ENCODE measurements around the gene JCAD.
"Not testable (repeated sequence)": the region's sequence is repeated elsewhere in the genome, so short reads cannot be mapped to it uniquely, and the experiment has no call there.

JCAD gene

GRCh38 chr10:30042820-30043219 lies 16.6 kb downstream of the JCAD start:
- no peak for DNase-seq

GRCh38 chr10:30041196-30042105 lies 17.9 kb downstream of the JCAD start:
- no peak for DNase-seq

- DNase-seq = no peak
Measured at GRCh38 chr10:30040597-30040996, 18.8 kb downstream of the JCAD start.

- DNase-seq = no peak
Measured at GRCh38 chr10:30039988-30040387, 19.4 kb downstream of the JCAD start.

DNA sequence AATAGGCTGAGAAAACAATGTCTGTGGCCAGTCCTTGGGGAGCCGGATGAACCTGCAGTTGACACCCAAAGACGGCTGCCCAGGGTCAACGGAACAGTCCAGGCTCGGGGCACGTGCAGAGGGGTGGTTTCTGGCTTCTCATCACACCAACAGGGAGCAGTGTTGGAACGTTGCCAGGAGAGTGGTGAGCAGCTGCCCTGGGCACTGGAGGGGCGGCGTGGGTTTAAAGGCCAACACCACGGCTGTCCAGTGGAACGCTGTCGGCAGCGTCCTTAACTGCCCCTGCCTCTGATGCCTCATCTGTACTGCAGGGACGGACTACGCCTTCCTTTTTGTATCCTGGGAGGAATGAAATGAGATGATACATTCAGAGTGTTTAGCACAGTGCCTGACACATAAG lies 19.8 kb downstream of the JCAD start:
- DNase-seq = no peak

- no peak for DNase-seq
Measured at GRCh38 chr10:30038781-30039536, 20.4 kb downstream of the JCAD start.

- no peak for DNase-seq
Measured at GRCh38 chr10:30037620-30038336, 21.6 kb downstream of the JCAD start.

- no peak for DNase-seq
Measured at GRCh38 chr10:30036811-30037210, 22.6 kb downstream of the JCAD start.

DNA sequence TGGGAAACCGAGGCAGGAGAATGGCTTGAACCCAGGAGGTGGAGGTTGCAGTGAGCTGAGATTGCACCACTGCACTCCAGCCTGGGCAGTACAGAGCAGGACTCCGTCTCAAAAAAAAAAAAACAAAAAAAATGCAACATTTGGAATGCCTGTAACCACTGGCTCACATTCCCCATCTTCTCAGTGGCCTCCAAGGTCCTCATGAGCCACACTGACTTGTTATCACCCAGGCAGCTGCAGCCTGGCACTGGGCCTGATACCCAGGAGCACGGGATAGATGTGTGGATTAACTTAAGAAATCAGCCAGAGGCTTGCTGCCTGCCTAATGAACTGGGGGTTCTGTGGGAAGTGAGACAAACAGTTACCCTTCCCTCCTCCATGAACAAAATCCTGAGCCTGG lies 23.0 kb downstream of the JCAD start:
- DNase-seq = no peak

- no peak for DNase-seq
Measured at GRCh38 chr10:30034433-30035137, 24.8 kb downstream of the JCAD start.

DNA sequence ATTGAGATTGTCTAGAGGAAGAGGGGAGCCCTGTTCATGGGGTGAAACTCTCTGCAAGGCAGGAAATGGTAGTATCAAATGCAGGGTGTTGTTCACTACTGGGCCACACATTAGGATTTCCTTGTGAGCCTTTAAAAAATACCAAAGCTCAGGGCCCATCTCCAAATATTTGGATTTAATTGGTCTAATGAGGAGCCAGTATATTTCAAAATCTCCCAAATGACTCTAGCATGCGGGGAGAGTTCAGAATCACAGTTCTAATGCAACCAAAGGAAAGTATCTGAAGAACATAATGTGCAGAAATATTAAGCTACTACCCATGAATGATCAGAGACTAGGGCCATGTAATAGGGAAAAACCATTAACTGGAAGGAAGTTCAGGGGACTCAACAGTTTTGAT lies 27.3 kb downstream of the JCAD start:
- no peak for DNase-seq

GRCh38 chr10:30029872-30030256 lies 29.5 kb downstream of the JCAD start:
- DNase-seq = no peak

DNA sequence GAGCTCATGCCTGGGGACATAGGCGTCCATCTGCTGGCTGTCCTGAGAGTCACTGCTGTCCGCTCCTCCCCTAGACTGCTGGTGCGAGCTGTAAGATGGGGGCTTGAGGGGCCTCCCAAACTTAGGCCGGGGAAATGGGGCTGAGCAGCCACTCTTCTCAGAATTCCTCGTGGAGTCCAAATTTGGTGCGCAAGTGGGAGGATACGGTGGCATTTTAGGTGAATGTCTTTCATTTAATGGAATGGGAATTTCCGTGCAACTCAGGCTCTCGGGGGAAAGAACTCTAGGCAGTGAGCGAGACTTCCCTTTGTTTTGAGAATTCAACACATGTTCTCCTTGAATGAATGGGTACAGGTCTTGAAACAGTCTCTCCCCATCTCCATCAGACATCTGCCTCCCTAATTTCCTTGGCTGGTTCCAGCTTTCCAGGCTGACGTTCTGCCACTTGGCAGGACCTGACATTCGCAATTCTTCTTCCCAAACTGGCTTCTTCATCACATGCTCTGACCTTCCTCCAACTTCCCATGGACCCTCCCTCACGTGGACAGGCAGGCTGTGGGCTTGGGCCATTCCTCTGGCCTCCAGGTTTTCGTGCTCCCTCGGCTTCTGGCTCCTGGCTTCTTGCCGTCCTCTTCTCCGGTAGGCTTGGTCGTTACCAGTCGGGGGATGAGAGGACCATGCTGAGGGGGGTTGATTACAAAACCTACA lies 30.1 kb downstream of the JCAD start:
- DNase-seq = no peak

DNA sequence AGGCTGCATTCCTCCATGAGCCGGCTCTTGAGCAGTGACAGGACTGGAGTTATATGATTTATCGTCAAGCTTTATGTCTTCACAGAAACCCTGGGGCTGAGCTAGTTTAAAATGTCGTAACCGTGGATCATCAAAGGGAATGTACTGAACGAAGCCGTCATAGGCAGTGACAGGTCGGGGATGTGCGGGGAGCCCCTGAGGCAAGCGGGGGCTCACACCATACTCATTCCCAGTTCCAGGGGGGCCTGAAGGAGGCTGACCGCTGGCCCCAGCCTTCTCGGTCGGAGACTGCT lies 30.7 kb downstream of the JCAD start:
- DNase-seq = no peak

DNA sequence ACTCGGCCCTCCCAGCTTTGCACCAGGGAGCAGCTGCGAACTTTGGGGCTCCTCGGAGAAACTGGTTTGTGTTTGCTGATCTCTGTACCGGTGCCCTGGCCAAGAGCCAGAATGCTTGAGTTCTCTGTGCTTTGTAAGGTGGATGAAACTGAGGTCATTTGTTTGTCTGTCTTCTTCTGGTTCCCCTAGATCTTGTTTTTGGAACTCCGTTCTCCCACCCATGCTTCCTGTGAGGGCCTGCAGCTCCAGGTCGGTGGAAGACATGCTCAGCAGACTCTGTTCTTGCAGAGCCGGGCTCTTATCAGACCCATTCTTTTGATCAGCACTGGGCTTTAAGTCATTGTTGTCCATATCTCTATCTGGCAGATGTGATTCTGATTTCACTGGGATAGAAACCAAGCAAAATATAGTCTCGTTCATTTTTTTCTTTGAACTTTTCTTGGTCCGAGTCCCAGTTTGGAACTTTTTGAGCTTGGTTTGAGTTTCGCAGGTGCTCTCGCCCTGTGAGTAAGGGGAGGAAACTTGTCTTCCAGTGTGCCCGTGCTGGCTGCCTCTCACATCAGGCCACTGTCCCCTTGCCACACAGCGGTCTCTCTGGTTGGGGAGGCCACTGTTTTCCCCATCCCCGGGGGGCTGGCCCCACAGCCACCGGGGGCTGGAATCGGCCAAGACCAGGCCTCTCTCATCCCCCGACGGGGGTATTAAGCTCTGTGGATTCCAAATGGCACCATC lies 31.2 kb downstream of the JCAD start:
- DNase-seq = peak; percentile 6

DNA sequence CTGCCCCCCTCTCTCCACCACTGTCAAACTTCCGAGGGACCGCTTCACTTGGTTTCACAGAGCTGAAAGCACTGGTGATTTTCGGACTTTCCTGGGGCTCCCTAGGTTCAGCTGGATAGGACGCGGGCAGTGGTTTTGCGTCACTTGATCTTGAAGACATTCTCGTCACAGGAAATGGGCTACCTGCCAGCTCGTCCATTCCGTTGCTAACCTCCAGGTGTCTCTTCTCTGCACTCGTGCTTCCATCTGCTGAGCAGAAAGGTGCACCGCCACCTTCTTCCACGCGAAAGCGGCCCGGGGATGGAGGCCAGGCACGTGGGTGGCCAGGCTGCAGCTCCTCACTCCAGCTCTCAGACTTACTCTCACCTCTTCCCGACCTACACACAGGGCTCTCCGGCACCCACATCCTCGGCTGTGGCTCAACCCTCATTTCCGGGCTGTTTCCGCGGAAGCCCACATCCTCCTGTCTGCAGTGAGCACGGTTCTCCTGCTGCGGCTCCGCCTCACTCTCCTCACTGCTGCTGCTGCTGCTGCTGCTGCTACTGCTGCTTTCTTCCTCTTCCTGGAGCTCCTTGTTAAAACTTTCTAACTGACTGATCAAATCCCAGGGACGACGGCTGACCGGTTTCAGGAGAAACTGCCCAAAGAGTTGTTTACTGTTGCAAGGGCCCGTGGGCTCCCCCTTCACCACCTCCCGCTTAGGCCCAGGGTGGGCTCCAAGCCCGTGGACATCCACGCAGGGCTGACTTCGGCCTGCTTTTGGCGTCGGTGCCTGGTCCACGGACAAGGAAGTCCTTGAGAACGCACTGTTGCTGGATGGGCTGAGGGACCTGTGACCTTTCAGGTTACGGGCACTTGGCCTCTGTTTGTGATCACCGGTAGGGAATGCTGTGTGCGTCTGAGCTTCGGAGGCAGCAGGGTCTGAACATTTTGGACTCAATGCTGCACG lies 32.1 kb downstream of the JCAD start:
- peak; percentile 86 to 87 for DNase-seq

- DNase-seq = no peak
Measured at GRCh38 chr10:30026578-30026977, 32.8 kb downstream of the JCAD start.

GRCh38 chr10:30026080-30026479 lies 33.3 kb downstream of the JCAD start:
- no peak for DNase-seq

GRCh38 chr10:30025428-30025827 lies 34.0 kb downstream of the JCAD start:
- DNase-seq = not testable (repeated sequence)

DNA sequence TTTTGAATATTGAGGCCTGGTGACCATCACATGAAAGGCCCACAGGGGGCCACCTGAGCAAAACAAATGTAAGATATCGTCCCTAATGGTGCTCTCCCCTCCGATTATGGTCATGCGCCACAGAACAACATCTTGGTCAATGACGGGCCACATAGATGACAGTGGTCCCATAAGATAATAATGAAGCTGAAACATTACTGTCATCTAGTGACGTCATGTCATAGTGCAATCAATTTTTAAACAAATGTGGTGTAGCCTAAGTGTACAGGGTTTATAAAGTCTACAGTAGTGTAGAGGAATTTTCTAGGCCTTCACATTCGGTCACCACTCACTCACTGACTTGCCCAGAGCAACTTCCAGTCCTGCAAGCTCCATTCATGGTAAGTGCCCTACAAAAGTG lies 36.8 kb downstream of the JCAD start:
- DNase-seq = no peak

DNA sequence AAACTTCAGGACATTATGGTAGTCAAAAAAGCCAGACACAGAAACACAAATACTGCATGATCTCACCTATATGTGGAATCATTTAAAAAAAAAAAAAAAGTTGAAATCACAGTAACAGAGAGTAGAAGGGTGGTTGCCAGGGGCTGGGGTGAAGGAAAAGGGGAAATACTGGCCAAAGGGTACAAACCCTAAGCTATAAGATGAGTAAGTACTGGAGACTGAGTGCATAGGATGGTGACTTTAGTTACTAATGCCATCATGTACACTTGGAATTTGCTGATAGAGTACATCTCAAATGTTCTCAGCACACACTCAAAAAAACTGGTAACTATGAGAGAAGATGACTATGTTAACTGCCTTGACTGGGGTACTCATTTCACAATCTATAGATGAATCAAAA lies 39.9 kb downstream of the JCAD start:
- no peak for DNase-seq

All from CD4-positive, alpha-beta T cell treated with Interleukin-1 beta for 1 hour (primary cell).